Measurements from ENCODE around the gene SORBS1.

The SORBS1 gene

DNA sequence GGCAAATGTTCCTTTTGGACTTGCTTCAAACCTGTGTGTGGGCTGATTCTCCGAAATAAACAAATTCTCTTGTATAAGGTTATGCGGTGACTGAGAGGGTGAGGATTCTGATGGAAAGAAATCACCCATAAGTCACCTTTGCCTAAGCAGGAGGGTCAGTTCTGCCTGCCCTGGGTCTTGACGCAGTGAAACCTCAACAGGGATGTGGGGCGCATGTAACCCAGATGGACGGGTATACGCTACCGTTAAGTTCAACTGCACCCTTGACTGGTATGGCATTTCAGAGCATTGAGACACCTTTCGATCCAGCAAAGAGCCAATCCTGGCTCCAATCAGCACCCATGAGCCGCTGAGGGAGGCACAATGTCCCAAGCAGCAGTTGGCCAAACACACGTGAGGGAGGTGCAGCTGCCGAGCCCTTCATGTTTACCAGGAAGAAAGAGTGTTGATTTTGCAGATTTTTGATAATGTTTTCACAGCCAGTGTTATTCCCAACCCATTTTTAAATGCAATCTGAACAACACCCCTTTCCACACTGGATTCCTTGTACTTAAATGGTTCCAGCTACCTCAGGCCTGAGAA, 48.1 kb downstream of the SORBS1 start:
- Histone ChIP-seq H3K4me3 (ENCODE audit: low read length) (no peak overlapping the region), H4K20me1 (ENCODE audit: insufficient read depth, low read length) (no peaks in the 10 kb centered on the region), H3K9me2 (replicated peaks; ENCODE audit: insufficient read depth, low read length) (no peaks in the 10 kb centered on the region), H3K4me1 (ENCODE audit: low read length) (no peaks in the 10 kb centered on the region), H3K79me2 (ENCODE audit: low read length) (no peaks in the 10 kb centered on the region), H3K27ac (ENCODE audit: low read length) (no peak overlapping the region), H3F3A (ENCODE audit: insufficient read depth, low read length) (no peaks in the 10 kb centered on the region), H3K27me3 (replicated peaks; ENCODE audit: insufficient read depth, low read length) (no peaks in the 10 kb centered on the region), H3K36me3 (replicated peaks; ENCODE audit: insufficient read depth, low read length) (no peaks in the 10 kb centered on the region), H3K9ac (ENCODE audit: low read length) (no peak overlapping the region), H3K4me2 (ENCODE audit: low read depth, low read length) (no peak overlapping the region), H3K9me3 (replicated peaks; ENCODE audit: insufficient read depth, low read length) (no peaks in the 10 kb centered on the region), H2AFZ (ENCODE audit: low read length) (no peak overlapping the region)
- TF ChIP-seq EZH2 (optimal IDR thresholded peaks at IDR 0.05; ENCODE audit: low read depth, low read length): no peak
- TF ChIP-seq, protein P1, sequence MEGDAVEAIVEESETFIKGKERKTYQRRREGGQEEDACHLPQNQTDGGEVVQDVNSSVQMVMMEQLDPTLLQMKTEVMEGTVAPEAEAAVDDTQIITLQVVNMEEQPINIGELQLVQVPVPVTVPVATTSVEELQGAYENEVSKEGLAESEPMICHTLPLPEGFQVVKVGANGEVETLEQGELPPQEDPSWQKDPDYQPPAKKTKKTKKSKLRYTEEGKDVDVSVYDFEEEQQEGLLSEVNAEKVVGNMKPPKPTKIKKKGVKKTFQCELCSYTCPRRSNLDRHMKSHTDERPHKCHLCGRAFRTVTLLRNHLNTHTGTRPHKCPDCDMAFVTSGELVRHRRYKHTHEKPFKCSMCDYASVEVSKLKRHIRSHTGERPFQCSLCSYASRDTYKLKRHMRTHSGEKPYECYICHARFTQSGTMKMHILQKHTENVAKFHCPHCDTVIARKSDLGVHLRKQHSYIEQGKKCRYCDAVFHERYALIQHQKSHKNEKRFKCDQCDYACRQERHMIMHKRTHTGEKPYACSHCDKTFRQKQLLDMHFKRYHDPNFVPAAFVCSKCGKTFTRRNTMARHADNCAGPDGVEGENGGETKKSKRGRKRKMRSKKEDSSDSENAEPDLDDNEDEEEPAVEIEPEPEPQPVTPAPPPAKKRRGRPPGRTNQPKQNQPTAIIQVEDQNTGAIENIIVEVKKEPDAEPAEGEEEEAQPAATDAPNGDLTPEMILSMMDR (IDR thresholded peaks at IDR 0.05; ENCODE audit: low read length): no peak
- no peak for TF ChIP-seq EZH2phosphoT487 (IDR thresholded peaks at IDR 0.05; ENCODE audit: low read length)
- no peak for DNase-seq

DNA sequence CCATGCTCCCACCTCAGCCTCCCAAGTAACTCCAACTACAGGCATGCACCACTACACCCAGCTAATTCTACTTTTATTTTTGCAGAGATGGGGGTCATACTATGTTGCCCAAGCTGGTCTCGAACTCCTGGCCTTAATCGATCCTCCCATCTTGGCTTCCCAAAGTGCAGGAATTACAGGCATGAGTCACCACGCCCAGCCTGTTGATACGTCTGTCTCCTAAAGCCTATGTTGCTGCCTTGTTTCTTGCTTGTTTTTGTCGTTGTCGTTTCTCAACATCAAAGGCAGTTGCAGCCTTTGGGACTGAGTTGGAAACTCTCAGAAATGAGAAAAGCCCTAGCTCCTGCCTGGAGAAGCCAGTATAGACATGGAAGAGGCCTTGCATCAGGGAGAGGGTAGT, 49.9 kb downstream of the SORBS1 start:
- Histone ChIP-seq H3K9me2 (replicated peaks; ENCODE audit: insufficient read depth, low read length) (no peaks in the 10 kb centered on the region), H3K4me2 (ENCODE audit: low read depth, low read length) (no peak overlapping the region), H3K79me2 (ENCODE audit: low read length) (no peaks in the 10 kb centered on the region), H3K9ac (ENCODE audit: low read length) (no peak overlapping the region), H3K4me3 (ENCODE audit: low read length) (no peak overlapping the region), H3K27me3 (replicated peaks; ENCODE audit: insufficient read depth, low read length) (no peaks in the 10 kb centered on the region), H2AFZ (ENCODE audit: low read length) (no peak overlapping the region), H3K4me1 (ENCODE audit: low read length) (no peaks in the 10 kb centered on the region), H4K20me1 (ENCODE audit: insufficient read depth, low read length) (no peaks in the 10 kb centered on the region), H3K27ac (ENCODE audit: low read length) (no peak overlapping the region), H3K36me3 (replicated peaks; ENCODE audit: insufficient read depth, low read length) (no peaks in the 10 kb centered on the region), H3K9me3 (replicated peaks; ENCODE audit: insufficient read depth, low read length) (no peaks in the 10 kb centered on the region), H3F3A (ENCODE audit: insufficient read depth, low read length) (no peaks in the 10 kb centered on the region)
- no peak for DNase-seq
- TF ChIP-seq EZH2phosphoT487 (IDR thresholded peaks at IDR 0.05; ENCODE audit: low read length): no peak
- TF ChIP-seq, protein P1 (IDR thresholded peaks at IDR 0.05; ENCODE audit: low read length): no peak
- TF ChIP-seq EZH2 (optimal IDR thresholded peaks at IDR 0.05; ENCODE audit: low read depth, low read length): no peak

DNA sequence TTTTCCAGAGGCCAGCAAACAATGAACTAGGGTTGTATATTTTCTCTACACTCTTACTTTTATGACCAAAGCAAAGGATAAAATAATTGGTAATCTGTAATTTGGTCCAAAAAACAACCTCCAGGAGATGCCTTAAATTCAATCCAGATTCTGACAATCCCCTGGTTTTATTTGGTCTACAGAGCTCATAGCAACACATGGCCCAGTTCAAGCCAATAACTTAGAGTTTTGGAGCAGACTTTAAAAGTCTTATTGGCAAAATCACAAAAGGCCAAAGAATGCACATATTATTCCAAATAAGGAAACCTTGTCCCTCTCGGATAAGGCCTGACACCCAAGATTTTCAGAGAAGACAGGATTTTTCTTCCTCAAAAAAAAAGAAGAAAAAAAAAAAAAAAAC, 51.9 kb downstream of the SORBS1 start:
- no peak overlapping the region for H3K4me2 ChIP-seq (ENCODE audit: low read depth, low read length)
- H3K9me3 ChIP-seq (replicated peaks; ENCODE audit: insufficient read depth, low read length): no peaks in the 10 kb centered on the region
- no peak overlapping the region for H2AFZ ChIP-seq (ENCODE audit: low read length)
- H3K27ac ChIP-seq (ENCODE audit: low read length): no peak overlapping the region
- no peaks in the 10 kb centered on the region for H3K4me1 ChIP-seq (ENCODE audit: low read length)
- no peaks in the 10 kb centered on the region for H3K36me3 ChIP-seq (replicated peaks; ENCODE audit: insufficient read depth, low read length)
- no peaks in the 10 kb centered on the region for H3K27me3 ChIP-seq (replicated peaks; ENCODE audit: insufficient read depth, low read length)
- no peaks in the 10 kb centered on the region for H3F3A ChIP-seq (ENCODE audit: insufficient read depth, low read length)
- TF ChIP-seq EZH2phosphoT487 (IDR thresholded peaks at IDR 0.05; ENCODE audit: low read length) (no peak), EZH2 (optimal IDR thresholded peaks at IDR 0.05; ENCODE audit: low read depth, low read length) (no peak)
- TF ChIP-seq, protein P1 (IDR thresholded peaks at IDR 0.05; ENCODE audit: low read length): no peak
- DNase-seq: no peak
- H3K9me2 ChIP-seq (replicated peaks; ENCODE audit: insufficient read depth, low read length): no peaks in the 10 kb centered on the region
- no peaks in the 10 kb centered on the region for H4K20me1 ChIP-seq (ENCODE audit: insufficient read depth, low read length)
- H3K9ac ChIP-seq (ENCODE audit: low read length): no peak overlapping the region
- H3K79me2 ChIP-seq (ENCODE audit: low read length): no peaks in the 10 kb centered on the region
- no peak overlapping the region for H3K4me3 ChIP-seq (ENCODE audit: low read length)
